ENCODE measurements around the gene SECTM1. TPM values are rescaled to one million over a fixed set of nuclear protein-coding genes. Genes with fewer than 3 reads are reported as not detected.

Gene SECTM1
- total RNA-seq = 2.8 and 3.7 TPM in 2 replicates

DNA sequence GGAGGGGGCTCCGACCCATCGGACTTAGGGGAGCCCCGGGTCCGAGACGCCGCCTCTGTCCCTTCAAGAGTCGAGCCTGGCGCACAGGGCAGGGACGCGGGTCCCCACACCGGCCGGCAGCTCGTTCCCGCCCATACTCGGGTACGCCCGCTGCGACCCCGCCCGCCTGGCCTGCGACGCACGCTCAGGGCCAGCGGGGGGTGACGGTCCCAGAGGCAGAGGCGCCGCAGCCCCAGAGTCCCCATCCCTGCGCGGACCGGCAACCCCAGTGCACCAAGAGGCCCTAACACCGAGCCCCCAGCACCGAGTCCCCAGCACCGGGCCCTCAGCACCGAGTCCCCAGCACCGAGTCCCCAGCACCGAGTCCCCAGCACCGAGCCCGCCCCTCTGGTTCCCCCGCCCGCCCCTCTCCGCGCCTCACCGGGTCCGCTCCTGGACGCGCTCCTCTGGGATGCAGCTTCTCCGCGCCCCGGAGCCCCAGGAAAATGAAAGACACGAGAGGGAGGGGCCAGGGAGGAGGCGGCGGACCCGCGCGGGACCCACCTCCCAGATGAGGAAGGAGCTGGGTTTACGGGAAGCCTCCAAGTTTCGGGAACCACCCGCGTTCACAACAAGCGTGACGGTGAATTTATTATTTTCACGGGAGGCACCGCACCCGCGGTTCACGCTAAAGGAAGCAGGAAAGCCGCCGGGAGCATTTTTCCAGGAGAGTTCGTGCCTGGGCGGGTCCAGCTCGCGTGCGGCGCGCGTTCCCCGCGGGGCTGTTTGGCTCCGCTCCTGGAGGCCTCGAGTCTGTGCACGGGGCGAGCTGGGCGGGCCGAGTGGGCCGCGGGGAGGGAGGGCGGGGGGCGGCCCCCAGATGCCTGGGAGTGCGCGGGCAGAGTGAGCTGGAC, at the start of gene SECTM1:
Gene SECTM1, minus strand, starts transcription at position 488 of the 893 bp plus-strand sequence. CDS start 6,526 bp downstream, outside the sequence.

DNA sequence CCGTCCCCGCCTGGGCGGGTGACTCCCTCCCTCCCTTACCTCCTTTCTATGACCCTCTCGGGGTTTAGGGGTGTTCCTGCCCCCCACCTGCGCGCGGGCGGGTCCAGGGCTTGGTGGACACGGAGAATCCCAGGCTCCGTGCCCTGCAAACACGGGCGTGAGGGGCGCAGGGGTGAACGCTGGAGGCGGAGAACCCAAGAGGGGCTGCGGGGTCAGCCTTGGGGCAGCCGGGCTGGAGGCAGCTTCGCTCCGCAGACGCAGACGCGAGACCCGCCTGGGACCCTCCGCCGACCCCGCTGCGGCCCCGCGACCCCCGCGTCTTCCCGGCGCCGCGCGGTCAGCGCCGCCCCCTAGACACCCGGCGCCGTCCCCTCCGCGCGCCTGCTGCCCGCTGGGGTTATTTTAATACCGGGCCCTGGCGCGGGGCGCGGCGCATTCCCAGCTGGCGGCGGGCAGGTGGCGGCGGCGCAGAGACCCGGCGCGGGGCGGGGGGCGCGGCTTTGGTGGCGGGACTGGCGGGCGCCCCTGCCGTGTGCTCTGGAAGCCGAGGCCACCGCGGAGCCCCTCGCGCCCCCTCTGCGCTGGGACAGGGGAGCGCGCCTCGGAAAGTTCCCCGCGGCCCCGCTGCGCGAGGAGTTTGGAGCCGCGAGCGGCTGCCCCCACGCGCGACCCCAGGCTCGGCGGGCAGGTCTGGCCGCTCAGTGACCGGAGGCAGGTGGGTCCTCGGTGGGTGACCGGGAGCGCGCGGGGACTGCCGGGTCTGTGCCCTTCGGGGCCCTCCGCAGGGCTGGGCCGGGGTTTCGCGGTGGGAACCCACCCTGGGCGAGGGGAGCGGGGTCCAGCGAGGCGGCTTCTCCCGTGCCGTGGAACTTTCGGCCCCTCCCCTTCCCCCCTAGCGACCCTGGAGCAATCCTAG, 38.0 kb upstream of the SECTM1 start, which contains the start of gene UTS2R:
Gene UTS2R, plus strand, starts transcription at position 433 of the 916 bp plus-strand sequence. CDS start 2,560 bp downstream, outside the sequence.

DNA sequence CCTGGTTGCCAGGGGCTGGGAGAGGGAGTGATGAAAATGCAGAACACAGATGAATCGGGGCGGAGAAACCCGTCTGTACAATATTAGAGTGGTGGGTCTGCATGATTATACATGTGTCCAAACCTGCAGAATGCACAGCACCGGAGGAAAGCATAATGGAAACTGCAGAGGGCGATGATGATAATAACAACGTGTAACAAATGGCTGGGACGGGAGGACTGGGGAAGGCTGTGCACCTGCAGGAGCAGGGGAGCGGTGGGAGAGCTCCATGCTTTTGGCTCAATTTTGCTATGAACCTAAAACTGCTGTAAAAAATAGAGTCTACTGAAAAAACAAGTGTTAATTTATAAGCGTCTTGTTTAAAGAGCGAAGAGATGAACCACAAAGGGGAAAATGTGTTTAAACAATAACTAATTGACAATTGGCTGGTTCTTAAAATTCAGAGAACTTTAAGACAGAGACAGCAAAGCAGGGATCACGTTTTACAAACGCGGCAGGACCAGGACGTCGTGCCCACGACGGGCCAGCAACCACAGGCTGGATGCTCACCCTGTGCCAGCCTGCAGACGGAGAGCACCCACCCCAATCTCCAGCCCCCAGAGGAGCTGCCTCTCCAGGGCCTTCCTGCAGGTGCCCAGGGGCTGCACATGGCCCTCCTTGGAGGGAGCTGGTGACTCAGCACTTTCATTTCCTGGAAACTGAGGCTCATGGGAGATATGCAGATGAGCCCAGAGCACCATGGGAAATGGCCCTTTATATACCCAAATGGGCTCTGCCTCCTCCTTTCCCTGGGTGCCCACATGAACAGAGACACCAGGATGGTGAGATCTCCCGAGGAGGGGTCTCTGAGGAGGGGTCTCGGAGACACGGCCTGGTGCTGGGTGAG, 25.1 kb upstream of the SECTM1 start, which contains the start of gene TEX19:
Gene TEX19, plus strand, starts transcription at position 783 of the 886 bp plus-strand sequence. CDS start 2,904 bp downstream, outside the sequence.

DNA sequence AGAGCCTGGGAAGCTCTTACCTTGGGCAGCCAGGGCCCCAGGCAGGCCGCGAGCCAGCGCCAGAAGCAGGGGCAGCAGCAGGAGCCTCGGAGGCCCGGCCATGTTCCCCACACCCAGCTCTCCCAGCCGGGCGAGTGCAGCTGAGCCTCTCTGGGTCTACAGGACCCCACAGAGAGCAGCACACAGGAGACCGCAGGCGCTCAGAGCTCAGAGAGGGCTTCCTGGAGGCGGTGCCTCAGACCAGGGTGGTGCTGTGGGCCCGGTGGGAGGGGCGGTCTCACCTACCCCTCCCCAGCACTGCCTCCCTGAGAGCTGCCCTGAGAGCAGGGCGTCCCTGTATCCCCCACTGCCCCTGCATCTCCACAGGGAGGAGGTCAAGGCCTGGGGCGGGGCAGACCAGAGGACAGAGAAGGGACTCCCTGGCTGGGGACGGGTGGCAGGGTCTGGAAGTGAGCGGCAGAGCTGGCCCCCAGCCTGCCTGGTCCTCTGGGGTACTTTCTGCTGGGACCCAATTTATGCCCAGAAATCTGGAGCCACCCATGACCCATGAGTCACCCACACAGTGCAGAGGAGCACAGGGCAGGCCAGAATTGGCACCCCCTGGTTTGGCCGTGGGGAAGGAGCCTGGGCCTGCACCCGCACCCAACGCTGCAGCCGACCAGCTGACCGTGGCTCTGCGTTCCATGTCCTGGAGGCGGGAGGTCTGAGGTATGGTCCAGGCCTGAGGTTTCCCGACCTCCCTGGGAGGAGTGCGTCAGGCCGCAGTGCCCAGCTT, 16.0 kb downstream of the SECTM1 start, which contains the start of gene CD7:
Gene CD7, minus strand, starts transcription at position 215 of the 775 bp plus-strand sequence. Its CDS starts 113 bp downstream, at position 102.

DNA sequence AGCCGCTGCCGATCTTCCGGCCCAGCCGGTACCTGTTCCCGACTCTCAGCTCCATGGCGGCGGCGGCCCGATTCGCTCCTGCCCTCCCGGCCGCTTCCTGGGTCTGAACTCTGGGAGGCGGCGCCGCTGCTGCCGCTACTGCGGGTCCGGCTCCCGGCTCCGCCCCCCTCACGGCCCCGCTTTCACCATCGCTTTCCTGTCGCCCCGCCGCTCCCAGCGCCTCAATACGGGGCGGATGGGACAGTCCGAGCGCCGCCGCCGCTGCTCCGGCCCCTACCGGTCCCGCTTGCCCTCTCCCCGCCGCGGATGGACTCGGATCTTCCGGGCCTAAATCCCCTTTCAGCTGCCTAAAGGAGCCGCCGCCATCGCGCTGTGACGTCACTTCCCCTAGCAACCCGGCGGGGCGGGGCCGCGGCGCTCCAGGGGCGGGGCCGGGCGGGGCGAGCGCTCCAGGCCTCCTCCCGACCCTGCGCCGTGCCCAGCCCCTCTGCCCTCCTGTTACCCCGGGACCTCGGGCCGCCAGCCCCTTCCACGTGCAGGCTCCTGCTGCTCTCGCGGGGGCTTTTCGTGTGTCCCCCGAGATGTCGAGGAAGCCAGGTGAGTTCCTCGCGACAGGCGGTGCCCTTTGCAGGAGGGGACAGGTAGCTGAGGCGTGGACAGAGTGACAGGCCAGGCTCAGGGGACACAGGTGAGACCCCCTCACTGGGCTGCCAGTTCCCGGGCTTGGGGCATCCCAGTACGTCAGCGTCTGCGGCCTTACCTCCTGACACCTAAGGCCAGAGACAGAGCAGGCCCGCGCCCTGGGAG, 60.0 kb downstream of the SECTM1 start, which contains the start of gene CSNK1D:
Gene CSNK1D, minus strand, starts transcription at position 374 of the 807 bp plus-strand sequence. Its CDS starts 319 bp downstream, at position 55.

Other genes with a start within 250 kb of the SECTM1 start
- 141 and 288 TPM in 2 replicates for gene FASN, start 235.5 kb downstream of the SECTM1 start, total RNA-seq
- 16.2 and 18.8 TPM in 2 replicates for gene CCDC57, start 120.9 kb downstream of the SECTM1 start, total RNA-seq
- 87.4 and 113 TPM in 2 replicates for gene SLC16A3, start 104.7 kb downstream of the SECTM1 start, total RNA-seq
- 62.0 and 76.5 TPM in 2 replicates for gene CSNK1D, start 60.1 kb downstream of the SECTM1 start, total RNA-seq
- gene CD7, start 16.2 kb downstream of the SECTM1 start, total RNA-seq = not detected in 2 replicates
- gene TEX19, start 25.5 kb upstream of the SECTM1 start, total RNA-seq = 0.07 TPM in 1 of 2 replicates, not detected in the other
- not detected in 2 replicates for gene UTS2R, start 38.0 kb upstream of the SECTM1 start, total RNA-seq
- gene HEXD, start 84.6 kb upstream of the SECTM1 start, total RNA-seq = 11.7 and 13.0 TPM in 2 replicates
- 27.1 and 28.6 TPM in 2 replicates for gene OGFOD3, start 84.8 kb upstream of the SECTM1 start, total RNA-seq
- 41.0 and 50.7 TPM in 2 replicates for gene CYBC1, start 117.0 kb upstream of the SECTM1 start, total RNA-seq
- gene NARF, start 125.0 kb upstream of the SECTM1 start, total RNA-seq = 74.0 and 97.5 TPM in 2 replicates
- gene FOXK2, start 186.0 kb upstream of the SECTM1 start, total RNA-seq = 41.1 and 56.4 TPM in 2 replicates